Trophoblast cell (in vitro differentiated cells and primary cell): ENCODE data around the gene METTL26.

Source experiments
- DNase-seq, 2 donors: peaks; one replicate each; pipeline ENCODE4 v3.0.0-alpha.2; 2016
- H2AFZ ChIP-seq: 2 replicates; pipeline ENCODE4 v1.6.1; 2013; ENCODE audit warnings: low read length, moderate library complexity, mild to moderate bottlenecking; ENCODE audit not compliant: insufficient read depth, poor library complexity
- H2AK5ac ChIP-seq: 2 replicates; pipeline ENCODE4 v1.6.1; 2013; ENCODE audit warnings: mild to moderate bottlenecking, low read length
- H2BK120ac ChIP-seq: 2 replicates; pipeline ENCODE4 v1.6.1; 2013; ENCODE audit warnings: low read length, mild to moderate bottlenecking, moderate library complexity; ENCODE audit not compliant: insufficient read depth, poor library complexity
- H2BK12ac ChIP-seq: 2 replicates; pipeline ENCODE4 v1.6.1; 2013; ENCODE audit warnings: mild to moderate bottlenecking, low read length, moderate library complexity
- H2BK5ac ChIP-seq: 2 replicates; pipeline ENCODE4 v1.6.1; 2013; ENCODE audit warnings: low read length, low read depth, moderate library complexity, mild to moderate bottlenecking; ENCODE audit not compliant: poor library complexity
- H3K14ac ChIP-seq: 2 replicates; pipeline ENCODE4 v1.6.1; 2013; ENCODE audit warnings: mild to moderate bottlenecking, low read length
- H3K18ac ChIP-seq: 2 replicates; pipeline ENCODE4 v1.6.1; 2013; ENCODE audit warnings: mild to moderate bottlenecking, low read length
- H3K23ac ChIP-seq: 2 replicates; pipeline ENCODE4 v1.6.1; 2013; ENCODE audit warnings: low read length
- H3K27ac ChIP-seq: 2 replicates; pipeline ENCODE4 v1.5.1; 2013; ENCODE audit warnings: low read depth, mild to moderate bottlenecking, inconsistent platforms, low read length, moderate library complexity
- H3K27me3 ChIP-seq: 2 replicates; pipeline ENCODE4 v1.6.1; 2013; ENCODE audit warnings: inconsistent platforms, mild to moderate bottlenecking, low read length, moderate library complexity; ENCODE audit not compliant: insufficient read depth
- H3K36me3 ChIP-seq, 2 experiments: 1 replicate in 1 of 2; 2 replicates in 1 of 2; pipeline ENCODE4 v1.6.1; 2013; ENCODE audit warnings: low read length in 2 of 2, mild to moderate bottlenecking in 2 of 2, moderate library complexity in 1 of 2; ENCODE audit not compliant: insufficient read depth in 2 of 2, control insufficient read depth in 1 of 2
- H3K4ac ChIP-seq: 2 replicates; pipeline ENCODE4 v1.6.1; 2013; ENCODE audit warnings: low read depth, mild to moderate bottlenecking, low read length, moderate library complexity
- H3K4me1 ChIP-seq, 2 experiments: 1 replicate in 1 of 2; 2 replicates in 1 of 2; pipeline ENCODE4 v1.6.1; 2013; ENCODE audit warnings: low read length in 2 of 2, mild to moderate bottlenecking in 2 of 2, moderate library complexity in 1 of 2; ENCODE audit not compliant: insufficient read depth in 2 of 2, control insufficient read depth in 1 of 2
- H3K4me2 ChIP-seq: 2 replicates; pipeline ENCODE4 v1.6.1; 2013; ENCODE audit warnings: inconsistent platforms, mild to moderate bottlenecking, low read length, moderate library complexity
- H3K4me3 ChIP-seq: 2 replicates; pipeline ENCODE4 v1.5.1; 2013; ENCODE audit warnings: mild to moderate bottlenecking, low read depth, low read length, inconsistent platforms
- H3K79me1 ChIP-seq: one replicate; pipeline ENCODE4 v1.6.1; 2013; ENCODE audit warnings: low read length
- H3K79me2 ChIP-seq: 2 replicates; pipeline ENCODE4 v1.6.1; 2013; ENCODE audit warnings: low read length, mild to moderate bottlenecking; ENCODE audit not compliant: control insufficient read depth, insufficient read depth, poor library complexity
- H3K9ac ChIP-seq: 2 replicates; pipeline ENCODE4 v1.6.1; 2013; ENCODE audit warnings: mild to moderate bottlenecking, low read length
- H3K9me3 ChIP-seq: 2 replicates; pipeline ENCODE4 v1.6.1; 2013; ENCODE audit warnings: low read depth, mild to moderate bottlenecking, control low read depth, inconsistent platforms, low read length; ENCODE audit not compliant: insufficient read depth
- H4K12ac ChIP-seq: 2 replicates; pipeline ENCODE4 v1.6.1; 2013; ENCODE audit warnings: low read depth, mild to moderate bottlenecking, low read length, moderate library complexity
- H4K8ac ChIP-seq: 2 replicates; pipeline ENCODE4 v1.6.1; 2013; ENCODE audit warnings: low read depth, mild to moderate bottlenecking, low read length, moderate library complexity
- H4K91ac ChIP-seq: one replicate; pipeline ENCODE4 v1.6.1; 2013; ENCODE audit warnings: low read depth, mild to moderate bottlenecking, low read length, moderate library complexity
- WGBS: extraction: QIAGEN DNeasy Blood & Tissue Kit; methylation state at CpG from one replicate; pipeline ENCODE4 v1.1.7; 2013; ENCODE audit warnings: missing lambda C conversion rate; ENCODE audit not compliant: insufficient read length, insufficient coverage; ENCODE audit errors: extremely low coverage; 5-methylcytosine and 5-hydroxymethylcytosine counted together

The METTL26 gene

DNA sequence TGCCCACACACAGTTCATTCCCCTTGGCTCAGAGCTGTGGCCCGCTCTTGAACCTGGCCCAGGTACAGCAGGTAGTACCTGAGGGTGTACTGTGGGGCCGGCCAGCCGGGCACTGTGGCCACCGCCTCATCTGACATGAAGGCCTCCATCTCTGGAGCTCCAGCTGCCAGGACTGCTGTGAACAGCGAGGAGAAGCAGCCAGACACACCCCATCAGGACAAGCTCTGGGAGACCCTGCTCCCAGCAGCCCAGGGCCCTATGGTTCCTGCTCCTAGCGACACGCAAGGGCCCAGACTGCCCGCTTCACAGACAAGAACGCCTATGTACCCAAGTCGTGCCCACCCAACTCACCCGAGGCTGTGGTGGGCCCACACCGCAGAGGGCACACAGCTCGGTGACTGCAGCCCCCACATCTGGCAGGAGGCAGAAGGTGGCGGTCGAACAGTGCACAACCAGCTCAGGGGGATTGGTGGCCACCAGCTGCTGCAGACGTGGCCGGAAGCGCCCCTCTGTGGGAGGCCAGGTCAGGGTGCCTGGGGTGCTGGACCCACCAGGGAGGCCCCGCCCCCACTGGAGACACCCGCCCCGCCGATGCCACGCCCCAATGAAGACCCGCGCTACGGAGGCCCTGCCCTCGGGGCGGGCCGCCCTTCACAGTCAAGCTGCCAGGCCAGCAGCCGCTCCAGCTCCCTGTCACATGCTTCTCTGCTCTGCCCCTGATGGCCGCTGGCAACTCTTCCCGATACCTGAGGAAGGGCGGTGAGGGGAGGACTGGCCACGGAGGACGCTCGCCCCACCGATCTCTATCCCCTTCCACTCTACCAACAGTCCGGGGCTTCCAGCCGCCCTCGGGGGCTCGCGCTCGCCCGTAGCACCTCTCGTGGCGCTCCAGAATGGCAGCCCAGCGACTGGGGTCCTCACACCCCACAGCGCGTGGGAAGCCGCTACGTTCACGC lies 43.0 kb upstream of the METTL26 start:
- no peak overlapping the region for H3K9ac ChIP-seq
- H3K4ac ChIP-seq, result peak overlapping the region; percentile 19
- H3K14ac ChIP-seq, result peak overlapping the region; percentile 70
- peak overlapping the region; percentile 81 for H3K4me2 ChIP-seq
- peaks cover 3% of the 10 kb centered on the region for H3K27me3 ChIP-seq
- H2BK12ac ChIP-seq, result peak overlapping the region; percentile 37
- peak overlapping the region; percentile 76 for H4K8ac ChIP-seq
- no peak overlapping the region for H3K23ac ChIP-seq
- DNase-seq, result peak; percentile 55 to 66
- H3K4me3 ChIP-seq, result peak overlapping the region; percentile 48
- H2AK5ac ChIP-seq, result peak overlapping the region; percentile 38
- peak overlapping the region; percentile 71 for H3K27ac ChIP-seq
- H2BK5ac ChIP-seq, result peak overlapping the region; percentile 10
- peak overlapping the region; percentile 43 for H2BK120ac ChIP-seq
- peak overlapping the region; percentile 73 for H2AFZ ChIP-seq
- peak overlapping the region; percentile 57 for H4K91ac ChIP-seq
- H3K18ac ChIP-seq, result peak overlapping the region; percentile 56
- H4K12ac ChIP-seq, result peak overlapping the region; percentile 84
- peaks cover 27 to 32% of the 10 kb centered on the region in 2 experiments for H3K36me3 ChIP-seq
- H3K79me1 ChIP-seq, result peaks cover 11% of the 10 kb centered on the region
- WGBS, result no CpG with 5 or more reads among the region's 52 CpGs
- peaks cover 32 to 35% of the 10 kb centered on the region in 2 experiments for H3K4me1 ChIP-seq
- H3K79me2 ChIP-seq, result peaks cover 21% of the 10 kb centered on the region
- H3K9me3 ChIP-seq, result peaks cover 4% of the 10 kb centered on the region

DNA sequence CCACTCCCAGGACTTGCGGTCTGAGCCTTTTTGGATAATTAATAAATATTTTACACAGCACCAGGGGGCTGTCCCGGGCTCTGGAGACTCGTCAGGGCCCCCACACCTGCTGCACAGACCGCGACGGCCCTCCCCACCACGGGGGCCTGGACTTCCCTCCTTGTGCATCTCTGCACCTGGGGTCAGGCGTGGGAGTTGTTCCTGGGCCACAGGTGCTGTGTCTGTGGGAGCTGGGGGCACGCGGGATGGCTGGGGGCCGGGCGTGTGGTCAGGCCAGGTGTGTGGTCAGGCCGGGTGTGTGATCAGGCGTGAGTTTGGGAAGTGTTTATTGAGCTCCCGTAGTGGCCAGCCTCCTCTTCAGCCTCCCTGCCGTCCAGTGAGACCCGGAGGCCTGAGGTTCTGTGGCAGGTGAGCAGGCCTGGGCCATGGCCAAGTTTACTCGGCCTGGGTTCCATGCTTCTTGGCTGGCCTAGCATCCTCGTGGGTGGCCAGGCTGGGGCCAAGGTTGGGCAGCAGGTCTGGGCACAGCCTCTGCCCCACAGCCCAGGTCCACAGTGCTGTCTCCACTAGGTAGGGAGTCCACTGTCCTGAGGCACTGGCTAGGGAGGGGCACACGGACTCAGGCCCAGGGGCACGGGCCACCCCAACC lies 42.2 kb upstream of the METTL26 start:
- Histone ChIP-seq H2BK5ac (no peak overlapping the region), H4K12ac (no peak overlapping the region), H2AFZ (no peak overlapping the region), H3K4ac (no peak overlapping the region), H3K9me3 (peaks cover 4% of the 10 kb centered on the region), H3K9ac (no peak overlapping the region), H2BK120ac (no peak overlapping the region), H4K8ac (peak overlapping the region; percentile 76), H3K27ac (no peak overlapping the region), H3K4me1 (peaks cover 29 to 30% of the 10 kb centered on the region in 2 experiments), H3K4me3 (no peak overlapping the region), H4K91ac (no peak overlapping the region), H2BK12ac (no peak overlapping the region), H3K23ac (no peak overlapping the region), H3K14ac (no peak overlapping the region), H3K27me3 (peaks cover 3% of the 10 kb centered on the region), H2AK5ac (peak overlapping the region; percentile 37), H3K79me2 (peaks cover 16% of the 10 kb centered on the region), H3K79me1 (peaks cover 8% of the 10 kb centered on the region), H3K36me3 (peaks cover 33 to 37% of the 10 kb centered on the region in 2 experiments), H3K4me2 (no peak overlapping the region), H3K18ac (no peak overlapping the region)
- no CpG with 5 or more reads among the region's 21 CpGs for WGBS
- DNase-seq, result no peak

DNA sequence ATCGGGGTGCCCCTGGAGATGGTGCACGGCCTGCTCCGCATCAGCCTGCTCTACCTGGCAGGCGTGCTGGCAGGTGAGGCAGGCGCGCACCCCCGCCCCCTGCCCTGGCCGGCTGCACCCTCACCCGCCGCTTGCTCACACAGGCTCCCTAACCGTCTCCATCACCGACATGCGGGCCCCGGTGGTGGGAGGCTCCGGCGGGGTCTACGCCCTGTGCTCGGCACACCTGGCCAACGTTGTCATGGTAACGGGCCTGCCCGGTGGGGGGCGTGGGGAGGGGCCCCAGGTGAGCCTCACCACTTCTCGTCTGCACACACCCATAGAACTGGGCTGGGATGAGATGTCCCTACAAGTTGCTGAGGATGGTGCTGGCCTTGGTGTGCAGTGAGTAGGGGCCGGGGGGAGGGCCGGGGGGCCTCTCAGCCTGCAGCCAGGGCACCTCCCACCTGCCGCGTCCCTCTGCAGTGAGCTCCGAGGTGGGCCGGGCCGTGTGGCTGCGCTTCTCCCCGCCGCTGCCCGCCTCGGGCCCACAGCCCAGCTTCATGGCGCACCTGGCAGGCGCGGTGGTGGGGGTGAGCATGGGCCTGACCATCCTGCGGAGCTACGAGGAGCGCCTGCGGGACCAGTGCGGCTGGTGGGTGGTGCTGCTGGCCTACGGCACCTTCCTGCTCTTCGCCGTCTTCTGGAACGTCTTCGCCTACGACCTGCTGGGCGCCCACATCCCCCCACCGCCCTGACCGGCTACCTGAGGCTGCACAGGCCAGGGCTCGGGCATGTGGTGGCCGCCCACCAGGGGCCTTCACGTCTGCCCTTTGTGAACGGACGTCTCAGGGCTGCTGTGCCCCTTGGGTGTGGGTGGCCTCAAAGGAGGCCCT lies 41.4 kb upstream of the METTL26 start:
- Histone ChIP-seq H3K36me3 (peaks cover 33 to 37% of the 10 kb centered on the region in 2 experiments), H3K14ac (no peak overlapping the region), H2BK5ac (no peak overlapping the region), H2AK5ac (no peak overlapping the region), H3K18ac (no peak overlapping the region), H3K9ac (no peak overlapping the region), H3K4me2 (no peak overlapping the region), H2BK120ac (no peak overlapping the region), H3K4me3 (peak overlapping the region; percentile 8), H4K12ac (no peak overlapping the region), H3K27ac (no peak overlapping the region), H3K4me1 (peaks cover 23 to 26% of the 10 kb centered on the region in 2 experiments), H4K8ac (no peak overlapping the region), H4K91ac (no peak overlapping the region), H3K9me3 (peaks cover 2% of the 10 kb centered on the region), H2AFZ (no peak overlapping the region), H3K27me3 (peaks cover 3% of the 10 kb centered on the region), H3K79me1 (peaks cover 8% of the 10 kb centered on the region), H3K23ac (no peak overlapping the region), H3K79me2 (peaks cover 16% of the 10 kb centered on the region), H2BK12ac (no peak overlapping the region), H3K4ac (no peak overlapping the region)
- WGBS, result no CpG with 5 or more reads among the region's 57 CpGs
- DNase-seq, result peak in 1 of 2 donors; percentile 32

DNA sequence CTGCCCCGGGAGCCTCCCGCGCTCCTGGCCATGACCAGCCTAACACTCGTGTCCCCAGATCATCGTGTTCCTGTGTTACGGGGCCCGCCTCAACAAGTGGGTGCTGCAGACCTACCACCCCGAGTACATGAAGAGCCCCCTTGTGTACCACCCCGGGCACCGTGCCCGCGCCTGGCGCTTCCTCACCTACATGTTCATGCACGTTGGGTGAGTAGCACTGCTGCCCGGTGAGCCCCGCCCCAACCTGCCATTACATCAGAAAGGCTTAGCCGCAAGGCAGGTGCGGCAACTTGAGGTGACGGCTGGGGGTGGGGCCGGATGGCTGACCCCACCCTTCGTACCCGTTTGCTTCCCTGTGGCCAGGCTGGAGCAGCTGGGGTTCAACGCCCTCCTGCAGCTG lies 40.8 kb upstream of the METTL26 start:
- peaks cover 3% of the 10 kb centered on the region for H3K27me3 ChIP-seq
- peak in 1 of 2 donors; percentile 39 for DNase-seq
- no peak overlapping the region for H3K23ac ChIP-seq
- no peak overlapping the region for H2BK12ac ChIP-seq
- peak overlapping the region; percentile 8 for H3K4me3 ChIP-seq
- no peak overlapping the region for H4K12ac ChIP-seq
- H3K4me2 ChIP-seq, result no peak overlapping the region
- H3K79me1 ChIP-seq, result peaks cover 8% of the 10 kb centered on the region
- no peak overlapping the region for H3K18ac ChIP-seq
- H3K9me3 ChIP-seq, result peaks cover 2% of the 10 kb centered on the region
- peaks cover 15% of the 10 kb centered on the region for H3K79me2 ChIP-seq
- H2BK120ac ChIP-seq, result no peak overlapping the region
- H3K9ac ChIP-seq, result no peak overlapping the region
- no peak overlapping the region for H2BK5ac ChIP-seq
- H4K91ac ChIP-seq, result no peak overlapping the region
- no peak overlapping the region for H2AFZ ChIP-seq
- no peak overlapping the region for H2AK5ac ChIP-seq
- H3K27ac ChIP-seq, result no peak overlapping the region
- H4K8ac ChIP-seq, result no peak overlapping the region
- no CpG with 5 or more reads among the region's 23 CpGs for WGBS
- peaks cover 33 to 37% of the 10 kb centered on the region in 2 experiments for H3K36me3 ChIP-seq
- no peak overlapping the region for H3K14ac ChIP-seq
- no peak overlapping the region for H3K4ac ChIP-seq
- peaks cover 23 to 24% of the 10 kb centered on the region in 2 experiments for H3K4me1 ChIP-seq
